Transverse colon (tissue), 4 donors: ENCODE measurements around the gene NQO2. TPM values are rescaled to one million over a fixed set of nuclear protein-coding genes. Genes with fewer than 3 reads are reported as not detected.

Experiments
- DNase-seq: peaks from one replicate; pipeline ENCODE4 v3.0.0-alpha.2; 2019
- H3K27ac ChIP-seq, 4 donors: fragments of 200-600 bp; sonication (generic); 2 replicates each; pipeline ENCODE4 v1.5.1; 2016 to 2018; ENCODE audit warnings: inconsistent platforms in 4 of 4
- H3K27me3 ChIP-seq: fragments of 200-600 bp; sonication (generic); 2 replicates; pipeline ENCODE4 v1.5.1; 2017; ENCODE audit warnings: inconsistent platforms
- H3K36me3 ChIP-seq, 4 donors: fragments of 200-600 bp; sonication (generic); 2 replicates each; pipeline ENCODE4 v1.5.1; 2017 to 2019; ENCODE audit warnings: inconsistent platforms in 4 of 4
- H3K4me1 ChIP-seq, 4 donors: fragments of 200-600 bp; sonication (generic); 2 replicates each; pipeline ENCODE4 v1.5.1; 2017 to 2020; ENCODE audit warnings: inconsistent platforms in 4 of 4
- H3K4me3 ChIP-seq, 4 donors: fragments of 200-600 bp; sonication (generic); 1 replicate in 1 of 4; 2 replicates in 3 of 4; pipeline versions ENCODE4 v1.5.1 to v1.6.1; 2017 to 2019; ENCODE audit warnings: inconsistent platforms in 4 of 4
- H3K9me3 ChIP-seq, 2 donors: fragments of 200-600 bp; sonication (generic); 2 replicates each; pipeline ENCODE4 v1.5.1; 2017 to 2019; ENCODE audit warnings: inconsistent platforms in 2 of 2
- EP300 ChIP-seq: sonication (generic); formaldehyde crosslinking; IDR thresholded peaks from one replicate; pipeline ENCODE4 v1.6.1; 2017; ENCODE audit warnings: antibody characterized with exemption, low read depth
- POLR2A ChIP-seq: fragments of 450-650 bp; IDR thresholded peaks from one replicate; pipeline ENCODE4 v1.6.1; 2016; ENCODE audit warnings: antibody characterized with exemption, mild to moderate bottlenecking, moderate library complexity
- POLR2AphosphoS5 ChIP-seq, 3 donors: sonication (generic); formaldehyde crosslinking; IDR thresholded peaks; one replicate each; pipeline ENCODE4 v1.6.1; 2016; ENCODE audit warnings: antibody characterized with exemption in 3 of 3
- WGBS, 2 donors: methylation state at CpG; one replicate each; pipeline ENCODE4 v1.1.5; 2018; ENCODE audit warnings: low coverage in 1 of 2; 5-methylcytosine and 5-hydroxymethylcytosine counted together
- in situ Hi-C, 4 donors: fragments of 200-750 bp; cut with MboI; loops; one replicate each; pipeline versions ENCODE4 v1.15.0 to v1.15.1; 2017; ENCODE audit warnings: low sequenced_read_pairs in 3 of 4, low pct_ligation_motif_present in 1 of 4, low pct_unique_long_range_greater_than_20kb in 1 of 4
- intact Hi-C: fragments of 100-400 bp; cut with DNase I; formaldehyde crosslinking; loops from one replicate; pipeline ENCODE4 v1.15.1; 2023; ENCODE audit warnings: low total_unique reads
- total RNA-seq, 4 donors: library from RNA; depleted of rRNA; stranded (reverse); fragments of >200 nt; gene quantifications; one replicate each; pipeline ENCODE4 v1.1.0, GENCODE V29; 2016
- TF ChIP-seq, protein P1 (sequence below), 5 experiments: fragments of 200-600 bp in 3 of 5; fragments of 450-650 bp in 2 of 5; sonication (generic) in 3 of 5; IDR thresholded peaks; 1 replicate in 2 of 5; 2 replicates in 3 of 5; pipeline ENCODE4 v1.5.1; 2016 to 2017; ENCODE audit warnings: antibody characterized with exemption in 5 of 5, inconsistent platforms in 3 of 5, mild to moderate bottlenecking in 2 of 5, moderate library complexity in 1 of 5

Gene NQO2
- total RNA-seq, 4 donors from 2014 or later, result 1.00 to 9.7 (median 7.2) TPM

DNA sequence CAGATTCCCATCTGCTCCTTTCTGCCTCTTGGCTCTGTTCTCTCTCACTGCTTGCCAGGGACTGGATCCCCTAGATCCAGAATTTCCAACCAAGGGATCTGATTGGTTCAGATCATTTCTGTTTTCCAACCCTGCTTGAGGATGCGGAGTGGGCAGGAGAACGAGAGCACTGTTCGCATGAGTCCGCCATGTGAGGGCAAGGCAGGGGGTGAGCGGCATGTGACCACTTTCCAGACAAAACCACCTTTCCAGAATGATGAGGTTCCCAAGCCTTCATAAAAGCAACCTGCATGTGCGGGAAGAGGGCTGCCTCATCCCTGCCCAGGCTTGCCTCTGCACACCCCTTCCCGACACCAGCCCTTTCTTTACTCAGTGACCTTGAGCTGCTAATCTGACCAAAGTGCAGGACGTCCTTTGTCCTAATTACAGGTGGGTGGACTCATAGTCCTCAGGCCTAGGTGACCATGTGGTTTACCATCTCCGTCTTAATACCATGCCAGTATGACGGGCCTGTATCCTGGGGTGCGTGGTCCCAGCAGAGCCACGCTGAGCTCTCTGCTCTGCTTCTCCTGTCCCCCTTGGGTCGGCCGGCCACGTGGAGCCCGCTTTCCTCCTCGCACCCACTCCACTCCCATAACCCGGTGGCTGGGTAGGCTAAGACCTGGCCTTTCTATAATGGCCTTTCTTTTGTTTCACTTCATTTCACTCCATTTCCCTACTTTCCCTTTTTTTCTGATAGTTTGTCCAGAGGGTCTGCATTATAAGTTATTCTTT lies 14.4 kb downstream of the NQO2 start:
- Histone ChIP-seq H3K4me3 (no peak overlapping the region), H3K36me3 (peaks cover 0 to 22% (median 7%) of the 10 kb centered on the region in 4 donors), H3K9me3 (peaks cover 14 to 15% of the 10 kb centered on the region in 2 donors), H3K27ac (no peak overlapping the region), H3K27me3 (no peaks in the 10 kb centered on the region), H3K4me1 (peaks cover 0 to 8% (median 3%) of the 10 kb centered on the region in 4 donors)
- DNase-seq, result no peak
- 90 to 95% methylated on average over 8 to 18 of the region's 18 CpGs for WGBS, 2 donors
- intact Hi-C loops (no loop called here), in situ Hi-C loops (no loop called here)
- TF ChIP-seq, protein P1, sequence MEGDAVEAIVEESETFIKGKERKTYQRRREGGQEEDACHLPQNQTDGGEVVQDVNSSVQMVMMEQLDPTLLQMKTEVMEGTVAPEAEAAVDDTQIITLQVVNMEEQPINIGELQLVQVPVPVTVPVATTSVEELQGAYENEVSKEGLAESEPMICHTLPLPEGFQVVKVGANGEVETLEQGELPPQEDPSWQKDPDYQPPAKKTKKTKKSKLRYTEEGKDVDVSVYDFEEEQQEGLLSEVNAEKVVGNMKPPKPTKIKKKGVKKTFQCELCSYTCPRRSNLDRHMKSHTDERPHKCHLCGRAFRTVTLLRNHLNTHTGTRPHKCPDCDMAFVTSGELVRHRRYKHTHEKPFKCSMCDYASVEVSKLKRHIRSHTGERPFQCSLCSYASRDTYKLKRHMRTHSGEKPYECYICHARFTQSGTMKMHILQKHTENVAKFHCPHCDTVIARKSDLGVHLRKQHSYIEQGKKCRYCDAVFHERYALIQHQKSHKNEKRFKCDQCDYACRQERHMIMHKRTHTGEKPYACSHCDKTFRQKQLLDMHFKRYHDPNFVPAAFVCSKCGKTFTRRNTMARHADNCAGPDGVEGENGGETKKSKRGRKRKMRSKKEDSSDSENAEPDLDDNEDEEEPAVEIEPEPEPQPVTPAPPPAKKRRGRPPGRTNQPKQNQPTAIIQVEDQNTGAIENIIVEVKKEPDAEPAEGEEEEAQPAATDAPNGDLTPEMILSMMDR (IDR thresholded peaks at IDR 0.05), result no peak
- TF ChIP-seq POLR2AphosphoS5 (IDR thresholded peaks at IDR 0.05) (no peak), EP300 (no peak), POLR2A (no peak)

DNA sequence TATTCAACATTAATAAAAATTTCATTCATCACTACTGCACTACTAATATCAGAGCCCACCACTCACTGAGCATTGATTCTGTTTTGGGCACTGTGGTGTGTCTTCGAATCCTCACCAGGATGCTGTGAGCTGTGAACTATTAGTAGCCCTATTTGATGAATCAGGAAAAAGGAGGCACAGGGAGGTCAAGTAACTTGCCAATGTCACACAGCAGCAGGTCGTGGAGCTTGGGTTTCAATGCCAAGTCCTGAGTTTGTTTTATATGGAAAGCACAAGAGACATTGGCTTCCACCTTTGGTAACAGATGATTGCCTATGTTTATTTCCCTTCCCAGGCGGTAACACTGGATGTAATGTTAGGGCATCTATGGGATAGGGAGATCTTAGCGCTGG lies 15.0 kb downstream of the NQO2 start:
- Histone ChIP-seq H3K4me1 (peaks cover 0 to 14% (median 8%) of the 10 kb centered on the region in 4 donors), H3K4me3 (no peak overlapping the region), H3K27ac (no peak overlapping the region), H3K9me3 (peaks cover 14 to 15% of the 10 kb centered on the region in 2 donors), H3K27me3 (no peaks in the 10 kb centered on the region), H3K36me3 (peaks cover 0 to 22% (median 7%) of the 10 kb centered on the region in 4 donors)
- TF ChIP-seq EP300 (no peak), POLR2A (no peak), POLR2AphosphoS5 (IDR thresholded peaks at IDR 0.05) (no peak)
- TF ChIP-seq, protein P1 (IDR thresholded peaks at IDR 0.05), result no peak
- intact Hi-C loops (no loop called here), in situ Hi-C loops (no loop called here)
- no peak for DNase-seq
- 92 to 100% methylated on average over 1 to 4 of the region's 4 CpGs for WGBS, 2 donors

DNA sequence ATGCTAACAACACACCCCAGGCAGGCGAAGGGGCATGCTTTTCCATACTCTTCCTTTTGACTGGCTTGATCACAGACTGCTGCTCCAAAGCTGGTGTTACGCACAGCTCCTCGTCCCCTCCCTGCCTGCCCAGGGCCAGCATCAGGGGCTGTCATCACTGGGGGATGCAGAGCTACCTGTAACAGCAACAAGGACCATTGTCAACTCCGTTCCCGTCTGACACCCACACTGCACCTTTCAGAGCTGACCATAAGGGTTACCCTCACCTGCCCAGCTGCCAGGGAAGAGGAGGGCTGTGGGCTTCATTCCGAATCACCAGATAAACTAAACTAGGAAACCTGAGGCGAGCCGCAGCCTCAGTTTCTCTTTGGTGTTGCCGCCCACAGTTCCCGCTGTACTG lies 15.4 kb downstream of the NQO2 start:
- H3K27ac ChIP-seq, result no peak overlapping the region
- peaks cover 0 to 14% (median 9%) of the 10 kb centered on the region in 4 donors for H3K4me1 ChIP-seq
- H3K27me3 ChIP-seq, result no peaks in the 10 kb centered on the region
- peaks cover 14 to 15% of the 10 kb centered on the region in 2 donors for H3K9me3 ChIP-seq
- TF ChIP-seq, protein P1 (IDR thresholded peaks at IDR 0.05), result no peak
- TF ChIP-seq POLR2A (no peak), EP300 (no peak), POLR2AphosphoS5 (IDR thresholded peaks at IDR 0.05) (no peak)
- intact Hi-C loops (no loop called here), in situ Hi-C loops (no loop called here)
- 80 to 93% methylated on average over 1 to 10 of the region's 10 CpGs for WGBS, 2 donors
- peaks cover 0 to 17% (median 5%) of the 10 kb centered on the region in 4 donors for H3K36me3 ChIP-seq
- no peak for DNase-seq
- H3K4me3 ChIP-seq, result no peak overlapping the region

DNA sequence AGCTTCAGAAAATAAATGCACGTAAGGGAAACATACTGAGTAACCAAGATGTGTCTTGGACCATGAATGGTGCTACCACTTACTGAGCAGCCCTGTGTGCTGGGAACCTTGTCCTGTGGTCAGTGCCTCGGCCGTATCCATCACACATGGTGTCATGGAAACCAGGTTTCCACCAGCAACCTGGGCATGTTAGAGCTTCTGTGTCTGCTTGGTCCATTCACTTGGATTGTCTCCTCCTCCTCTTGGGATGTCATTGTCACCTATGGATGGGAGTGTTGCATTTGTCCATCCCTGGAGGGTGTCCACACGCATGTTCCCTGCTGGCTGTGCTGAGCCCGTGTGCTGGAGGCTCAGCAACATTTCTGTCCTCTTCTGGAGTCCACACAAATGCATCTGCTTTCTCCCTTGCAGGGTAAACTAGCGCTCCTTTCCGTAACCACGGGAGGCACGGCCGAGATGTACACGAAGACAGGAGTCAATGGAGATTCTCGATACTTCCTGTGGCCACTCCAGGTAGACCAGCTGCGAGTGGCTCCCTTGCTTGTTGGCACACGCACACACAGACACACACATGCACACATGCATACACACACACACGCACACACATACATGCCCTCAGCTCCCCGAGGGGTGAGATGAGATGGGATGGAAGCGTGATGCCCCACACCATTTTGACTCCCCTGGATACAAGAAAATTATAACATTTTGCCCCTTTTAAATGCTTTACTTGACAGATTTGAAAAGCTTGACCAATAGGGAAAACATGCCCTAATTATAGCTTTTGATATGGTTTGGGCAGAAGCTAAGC lies 17.0 kb downstream of the NQO2 start:
- Histone ChIP-seq H3K4me3 (no peak overlapping the region), H3K9me3 (peaks cover 5 to 6% of the 10 kb centered on the region in 2 donors), H3K27ac (no peak overlapping the region), H3K4me1 (peaks cover 0 to 18% (median 9%) of the 10 kb centered on the region in 4 donors), H3K36me3 (peaks cover 0 to 2% (median 0%) of the 10 kb centered on the region in 4 donors), H3K27me3 (no peaks in the 10 kb centered on the region)
- in situ Hi-C loops, result no loop called here
- DNase-seq, result no peak
- TF ChIP-seq EP300 (no peak), POLR2AphosphoS5 (IDR thresholded peaks at IDR 0.05) (no peak), POLR2A (no peak)
- intact Hi-C loops, result no loop called here
- 89 to 94% methylated on average over 3 to 17 of the region's 17 CpGs for WGBS, 2 donors
